ENCODE data around the gene PSMB11.

DNA sequence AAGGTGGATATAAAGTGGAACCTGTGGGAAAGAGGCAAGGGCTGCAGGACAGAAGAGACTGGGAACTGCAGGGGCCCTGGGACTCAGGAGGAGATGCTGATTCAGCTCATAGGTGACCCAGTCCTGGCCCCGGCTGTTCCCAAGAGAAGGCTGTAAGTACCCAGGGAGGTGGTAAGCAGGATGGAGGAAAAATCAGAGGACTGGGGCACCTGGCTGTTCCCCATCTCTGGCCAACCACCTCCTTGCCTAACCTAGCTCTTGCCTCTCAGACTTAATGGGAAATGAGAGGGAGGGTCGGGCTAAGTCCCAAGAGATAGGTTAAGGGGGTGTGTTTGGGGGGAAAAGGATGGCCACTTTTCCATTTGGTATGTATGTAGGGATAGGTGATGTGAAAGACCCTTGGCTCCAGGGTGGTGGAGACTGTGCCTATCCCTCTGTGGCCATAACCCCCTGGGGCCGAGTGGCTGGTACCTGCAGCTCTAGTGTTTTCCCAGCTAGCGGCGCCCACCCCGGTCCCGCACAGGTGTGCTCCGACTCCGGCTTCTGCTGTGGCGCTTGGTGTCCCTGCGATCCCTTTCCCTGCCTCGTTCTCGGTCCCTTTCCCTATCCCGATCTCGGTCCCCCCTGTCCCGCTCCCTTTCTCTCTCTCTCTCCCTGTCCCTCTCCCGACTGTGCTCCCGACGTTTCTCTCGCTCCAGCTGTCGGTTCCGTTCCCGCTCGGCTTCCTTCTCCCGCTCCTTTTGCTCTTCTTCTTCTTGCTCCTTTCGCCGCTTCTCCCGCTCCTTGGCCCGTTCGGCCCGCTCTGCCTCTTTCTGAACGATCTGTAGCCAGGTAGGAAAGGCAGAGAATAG is 16.9 kb downstream of the PSMB11 start:
- TF ChIP-seq, protein P1, sequence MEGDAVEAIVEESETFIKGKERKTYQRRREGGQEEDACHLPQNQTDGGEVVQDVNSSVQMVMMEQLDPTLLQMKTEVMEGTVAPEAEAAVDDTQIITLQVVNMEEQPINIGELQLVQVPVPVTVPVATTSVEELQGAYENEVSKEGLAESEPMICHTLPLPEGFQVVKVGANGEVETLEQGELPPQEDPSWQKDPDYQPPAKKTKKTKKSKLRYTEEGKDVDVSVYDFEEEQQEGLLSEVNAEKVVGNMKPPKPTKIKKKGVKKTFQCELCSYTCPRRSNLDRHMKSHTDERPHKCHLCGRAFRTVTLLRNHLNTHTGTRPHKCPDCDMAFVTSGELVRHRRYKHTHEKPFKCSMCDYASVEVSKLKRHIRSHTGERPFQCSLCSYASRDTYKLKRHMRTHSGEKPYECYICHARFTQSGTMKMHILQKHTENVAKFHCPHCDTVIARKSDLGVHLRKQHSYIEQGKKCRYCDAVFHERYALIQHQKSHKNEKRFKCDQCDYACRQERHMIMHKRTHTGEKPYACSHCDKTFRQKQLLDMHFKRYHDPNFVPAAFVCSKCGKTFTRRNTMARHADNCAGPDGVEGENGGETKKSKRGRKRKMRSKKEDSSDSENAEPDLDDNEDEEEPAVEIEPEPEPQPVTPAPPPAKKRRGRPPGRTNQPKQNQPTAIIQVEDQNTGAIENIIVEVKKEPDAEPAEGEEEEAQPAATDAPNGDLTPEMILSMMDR (IDR thresholded peaks at IDR 0.05 in 8 of 11, conservative IDR thresholded peaks at IDR 0.05 in 3 of 11): no peak
- TF ChIP-seq POLR2AphosphoS5 (IDR thresholded peaks at IDR 0.05) (peak; percentile 32 to 77 (median 40)), POLR2A (IDR thresholded peaks at IDR 0.05) (no peak)

All from spleen (tissue), 7 donors.